ENCODE measurements around the gene NAV3. TPM values are rescaled to one million over a fixed set of nuclear protein-coding genes. Genes with fewer than 3 reads are reported as not detected.

NAV3 gene
- total and polyA plus RNA-seq, 2 donors (not counting 1 experiment from before 2014, with no cell fraction given) = not detected

GRCh38 chr12:78208092-78208491 is 377.4 kb downstream of the NAV3 start:
- POLR2A ChIA-PET = no interaction called here
- Mint-ChIP-seq H3K4me1 (no peaks in the 10 kb centered on the region), H3K4me3 (no peak overlapping the region)

GRCh38 chr12:78209846-78210505 is 379.3 kb downstream of the NAV3 start:
- H3K4me3 Mint-ChIP-seq = no peak overlapping the region
- H3K4me1 ChIP-seq (ENCODE audit: control insufficient read depth in 2 of 2, insufficient read depth in 2 of 2, low read length in 2 of 2) = no peaks in the 10 kb centered on the region
- no peaks in the 10 kb centered on the region for H3K4me1 Mint-ChIP-seq
- 73% methylated on average over 5 of the region's 12 CpGs for WGBS (ENCODE audit: insufficient coverage)
- no peak overlapping the region for H3K4me3 ChIP-seq (ENCODE audit: control extremely low read depth in 1 of 5, extremely low read depth in 1 of 5, insufficient read depth in 1 of 5, low read depth in 2 of 5, low read length in 4 of 5)
- intact Hi-C loops (cut with micrococcal nuclease) = no loop called here
- POLR2A ChIA-PET = no interaction called here
- H3K9ac ChIP-seq (ENCODE audit: low read length) = no peak overlapping the region
- H3K4me2 ChIP-seq (replicated peaks; ENCODE audit: low read depth, low read length, poor library complexity, severe bottlenecking) = no peak overlapping the region
- H3K27me3 Mint-ChIP-seq = no peaks in the 10 kb centered on the region
- H3K27ac Mint-ChIP-seq = no peak overlapping the region
- H3K9me3 ChIP-seq (ENCODE audit: control extremely low read depth in 1 of 3, control insufficient read depth in 2 of 3, insufficient read depth in 1 of 3, low read length in 2 of 3) = no peaks in the 10 kb centered on the region
- TF ChIP-seq CTCF (IDR thresholded peaks at IDR 0.05) = no peak
- no peak for TF ChIP-seq EZH2 (IDR thresholded peaks at IDR 0.05; ENCODE audit: borderline replicate concordance, insufficient read depth, low read depth, low read length, poor library complexity, severe bottlenecking)
- H3K36me3 ChIP-seq (replicated peaks in 1 of 2; ENCODE audit: control extremely low read depth in 1 of 2, control insufficient read depth in 1 of 2, extremely low read depth in 1 of 2, insufficient read depth in 2 of 2, low read length in 1 of 2) = no peaks in the 10 kb centered on the region
- H2AFZ ChIP-seq (ENCODE audit: insufficient read depth, low read depth, low read length, poor library complexity, severe bottlenecking) = no peak overlapping the region
- no peaks in the 10 kb centered on the region for H4K20me1 ChIP-seq (ENCODE audit: control insufficient read depth, insufficient read depth, low read length, poor library complexity, severe bottlenecking)
- no peak overlapping the region for H3K27ac ChIP-seq (ENCODE audit: low read length in 2 of 2)
- CTCF ChIA-PET = no interaction called here
- ATAC-seq (ENCODE audit: low read depth) = no peak
- H3K9me3 Mint-ChIP-seq (ENCODE audit: insufficient read depth) = no peaks in the 10 kb centered on the region
- no peak for DNase-seq
- H3K27me3 ChIP-seq (replicated peaks in 1 of 4; ENCODE audit: control extremely low read depth in 1 of 4, control insufficient read depth in 3 of 4, insufficient read depth in 4 of 4, low read length in 3 of 4) = no peaks in the 10 kb centered on the region
- H3K79me2 ChIP-seq (ENCODE audit: control insufficient read depth, insufficient read depth, low read length) = no peaks in the 10 kb centered on the region

More at GRCh38 chr12:78208092-78208491, 377.4 kb downstream of the NAV3 start:
- no peaks in the 10 kb centered on the region for H3K4me1 ChIP-seq (ENCODE audit: control insufficient read depth in 2 of 2, insufficient read depth in 2 of 2, low read length in 2 of 2)
- DNase-seq (no peak), ATAC-seq (ENCODE audit: low read depth) (no peak)
- Mint-ChIP-seq H3K27me3 (no peaks in the 10 kb centered on the region), H3K9me3 (ENCODE audit: insufficient read depth) (no peaks in the 10 kb centered on the region), H3K27ac (no peak overlapping the region)
- no peaks in the 10 kb centered on the region for H3K27me3 ChIP-seq (replicated peaks in 1 of 4; ENCODE audit: control extremely low read depth in 1 of 4, control insufficient read depth in 3 of 4, insufficient read depth in 4 of 4, low read length in 3 of 4)
- no peaks in the 10 kb centered on the region for H3K79me2 ChIP-seq (ENCODE audit: control insufficient read depth, insufficient read depth, low read length)
- no peak overlapping the region for H2AFZ ChIP-seq (ENCODE audit: insufficient read depth, low read depth, low read length, poor library complexity, severe bottlenecking)
- H3K9ac ChIP-seq (ENCODE audit: low read length) = no peak overlapping the region
- intact Hi-C loops (cut with micrococcal nuclease) = no loop called here
- H3K9me3 ChIP-seq (ENCODE audit: control extremely low read depth in 1 of 3, control insufficient read depth in 2 of 3, insufficient read depth in 1 of 3, low read length in 2 of 3) = no peaks in the 10 kb centered on the region
- no peak overlapping the region for H3K4me2 ChIP-seq (replicated peaks; ENCODE audit: low read depth, low read length, poor library complexity, severe bottlenecking)
- TF ChIP-seq EZH2 (IDR thresholded peaks at IDR 0.05; ENCODE audit: borderline replicate concordance, insufficient read depth, low read depth, low read length, poor library complexity, severe bottlenecking) (no peak), CTCF (IDR thresholded peaks at IDR 0.05) (no peak)
- no peaks in the 10 kb centered on the region for H4K20me1 ChIP-seq (ENCODE audit: control insufficient read depth, insufficient read depth, low read length, poor library complexity, severe bottlenecking)
- WGBS (ENCODE audit: insufficient coverage) = 100% methylated on average over 1 of the region's 6 CpGs
- no peaks in the 10 kb centered on the region for H3K36me3 ChIP-seq (replicated peaks in 1 of 2; ENCODE audit: control extremely low read depth in 1 of 2, control insufficient read depth in 1 of 2, extremely low read depth in 1 of 2, insufficient read depth in 2 of 2, low read length in 1 of 2)
- no peak overlapping the region for H3K27ac ChIP-seq (ENCODE audit: low read length in 2 of 2)
- CTCF ChIA-PET = no interaction called here
- H3K4me3 ChIP-seq (ENCODE audit: control extremely low read depth in 1 of 5, extremely low read depth in 1 of 5, insufficient read depth in 1 of 5, low read depth in 2 of 5, low read length in 4 of 5) = no peak overlapping the region
